Measurements from ENCODE around the gene FBXO4.

The FBXO4 gene

GRCh38 chr5:41967401-41967800 is 42.3 kb downstream of the FBXO4 start:
- H3K79me1 ChIP-seq (ENCODE audit: low read length), result no peaks in the 10 kb centered on the region

GRCh38 chr5:41968153-41968723 is 43.2 kb downstream of the FBXO4 start:
- Histone ChIP-seq H3K27ac (ENCODE audit: low read depth, low read length) (no peak overlapping the region), H2AK5ac (ENCODE audit: low read length) (no peak overlapping the region), H4K12ac (ENCODE audit: low read depth, low read length) (no peak overlapping the region), H3K79me1 (ENCODE audit: low read length) (no peaks in the 10 kb centered on the region), H4K91ac (ENCODE audit: low read depth, low read length) (no peak overlapping the region), H3K23ac (ENCODE audit: low read length) (no peak overlapping the region), H3K4me3 (ENCODE audit: low read depth, low read length) (no peak overlapping the region), H3K36me3 (ENCODE audit: control insufficient read depth in 1 of 2, insufficient read depth in 2 of 2, low read length in 2 of 2) (no peaks in the 10 kb centered on the region), H3K4me2 (ENCODE audit: low read length) (no peak overlapping the region), H3K4ac (ENCODE audit: low read depth, low read length) (no peak overlapping the region), H3K4me1 (ENCODE audit: control insufficient read depth in 1 of 2, insufficient read depth in 2 of 2, low read length in 2 of 2) (no peaks in the 10 kb centered on the region), H2BK5ac (ENCODE audit: low read depth, low read length, poor library complexity) (no peak overlapping the region), H3K14ac (ENCODE audit: low read length) (no peak overlapping the region), H2BK12ac (ENCODE audit: low read length) (no peak overlapping the region), H3K79me2 (ENCODE audit: control insufficient read depth, insufficient read depth, low read length, poor library complexity) (no peaks in the 10 kb centered on the region), H3K9me3 (ENCODE audit: insufficient read depth, low read depth, low read length) (peaks cover 2% of the 10 kb centered on the region), H4K8ac (ENCODE audit: low read depth, low read length) (no peak overlapping the region), H2BK120ac (ENCODE audit: insufficient read depth, low read length, poor library complexity) (no peak overlapping the region), H3K9ac (ENCODE audit: low read length) (no peak overlapping the region), H3K18ac (ENCODE audit: low read length) (no peak overlapping the region), H2AFZ (ENCODE audit: insufficient read depth, low read length, poor library complexity) (no peak overlapping the region), H3K27me3 (ENCODE audit: insufficient read depth, low read length) (no peaks in the 10 kb centered on the region)
- 100% methylated on average over 1 of the region's 22 CpGs for WGBS (ENCODE audit: extremely low coverage, insufficient coverage, insufficient read length)
- peak; percentile 7 to 37 for DNase-seq

More at GRCh38 chr5:41967401-41967800, 42.3 kb downstream of the FBXO4 start:
- H3K4ac ChIP-seq (ENCODE audit: low read depth, low read length), result no peak overlapping the region
- H3K27ac ChIP-seq (ENCODE audit: low read depth, low read length), result no peak overlapping the region
- no peak overlapping the region for H2BK12ac ChIP-seq (ENCODE audit: low read length)
- no peak overlapping the region for H2BK120ac ChIP-seq (ENCODE audit: insufficient read depth, low read length, poor library complexity)
- no peak overlapping the region for H3K9ac ChIP-seq (ENCODE audit: low read length)
- H4K91ac ChIP-seq (ENCODE audit: low read depth, low read length), result no peak overlapping the region
- no peaks in the 10 kb centered on the region for H3K36me3 ChIP-seq (ENCODE audit: control insufficient read depth in 1 of 2, insufficient read depth in 2 of 2, low read length in 2 of 2)
- H3K4me1 ChIP-seq (ENCODE audit: control insufficient read depth in 1 of 2, insufficient read depth in 2 of 2, low read length in 2 of 2), result no peaks in the 10 kb centered on the region
- no CpG with 5 or more reads among the region's 3 CpGs for WGBS (ENCODE audit: extremely low coverage, insufficient coverage, insufficient read length)
- H4K8ac ChIP-seq (ENCODE audit: low read depth, low read length), result no peak overlapping the region
- no peak overlapping the region for H3K23ac ChIP-seq (ENCODE audit: low read length)
- no peak overlapping the region for H3K4me2 ChIP-seq (ENCODE audit: low read length)
- H3K9me3 ChIP-seq (ENCODE audit: insufficient read depth, low read depth, low read length), result peaks cover 2% of the 10 kb centered on the region
- no peaks in the 10 kb centered on the region for H3K27me3 ChIP-seq (ENCODE audit: insufficient read depth, low read length)
- no peak for DNase-seq
- H3K14ac ChIP-seq (ENCODE audit: low read length), result no peak overlapping the region
- H2BK5ac ChIP-seq (ENCODE audit: low read depth, low read length, poor library complexity), result no peak overlapping the region
- H2AK5ac ChIP-seq (ENCODE audit: low read length), result no peak overlapping the region
- H2AFZ ChIP-seq (ENCODE audit: insufficient read depth, low read length, poor library complexity), result no peak overlapping the region
- H3K79me2 ChIP-seq (ENCODE audit: control insufficient read depth, insufficient read depth, low read length, poor library complexity), result no peaks in the 10 kb centered on the region
- no peak overlapping the region for H4K12ac ChIP-seq (ENCODE audit: low read depth, low read length)
- H3K4me3 ChIP-seq (ENCODE audit: low read depth, low read length), result no peak overlapping the region
- no peak overlapping the region for H3K18ac ChIP-seq (ENCODE audit: low read length)

- no peak for DNase-seq
- Histone ChIP-seq H3K9ac (ENCODE audit: low read length) (no peak overlapping the region), H4K91ac (ENCODE audit: low read depth, low read length) (no peak overlapping the region), H3K79me1 (ENCODE audit: low read length) (no peaks in the 10 kb centered on the region), H3K79me2 (ENCODE audit: control insufficient read depth, insufficient read depth, low read length, poor library complexity) (no peaks in the 10 kb centered on the region), H2AK5ac (ENCODE audit: low read length) (no peak overlapping the region), H3K27me3 (ENCODE audit: insufficient read depth, low read length) (no peaks in the 10 kb centered on the region), H3K36me3 (ENCODE audit: control insufficient read depth in 1 of 2, insufficient read depth in 2 of 2, low read length in 2 of 2) (no peaks in the 10 kb centered on the region), H3K18ac (ENCODE audit: low read length) (no peak overlapping the region), H3K23ac (ENCODE audit: low read length) (no peak overlapping the region), H2BK5ac (ENCODE audit: low read depth, low read length, poor library complexity) (no peak overlapping the region), H3K14ac (ENCODE audit: low read length) (no peak overlapping the region), H3K4me2 (ENCODE audit: low read length) (no peak overlapping the region), H3K9me3 (ENCODE audit: insufficient read depth, low read depth, low read length) (no peaks in the 10 kb centered on the region), H2BK120ac (ENCODE audit: insufficient read depth, low read length, poor library complexity) (no peak overlapping the region), H2BK12ac (ENCODE audit: low read length) (no peak overlapping the region), H3K27ac (ENCODE audit: low read depth, low read length) (no peak overlapping the region), H2AFZ (ENCODE audit: insufficient read depth, low read length, poor library complexity) (no peak overlapping the region), H4K12ac (ENCODE audit: low read depth, low read length) (no peak overlapping the region), H3K4ac (ENCODE audit: low read depth, low read length) (no peak overlapping the region), H4K8ac (ENCODE audit: low read depth, low read length) (no peak overlapping the region), H3K4me1 (ENCODE audit: control insufficient read depth in 1 of 2, insufficient read depth in 2 of 2, low read length in 2 of 2) (no peaks in the 10 kb centered on the region), H3K4me3 (ENCODE audit: low read depth, low read length) (no peak overlapping the region)
- no CpG with 5 or more reads among the region's 3 CpGs for WGBS (ENCODE audit: extremely low coverage, insufficient coverage, insufficient read length)
Observed at GRCh38 chr5:41973087-41973486, 48.0 kb downstream of the FBXO4 start.

- H2BK12ac ChIP-seq (ENCODE audit: low read length), result no peak overlapping the region
- H3K79me2 ChIP-seq (ENCODE audit: control insufficient read depth, insufficient read depth, low read length, poor library complexity), result no peaks in the 10 kb centered on the region
- no CpG with 5 or more reads among the region's 2 CpGs for WGBS (ENCODE audit: extremely low coverage, insufficient coverage, insufficient read length)
- H3K23ac ChIP-seq (ENCODE audit: low read length), result no peak overlapping the region
- H4K8ac ChIP-seq (ENCODE audit: low read depth, low read length), result no peak overlapping the region
- H3K27ac ChIP-seq (ENCODE audit: low read depth, low read length), result no peak overlapping the region
- H2AFZ ChIP-seq (ENCODE audit: insufficient read depth, low read length, poor library complexity), result no peak overlapping the region
- no peak overlapping the region for H4K91ac ChIP-seq (ENCODE audit: low read depth, low read length)
- H3K18ac ChIP-seq (ENCODE audit: low read length), result no peak overlapping the region
- no peak overlapping the region for H3K9ac ChIP-seq (ENCODE audit: low read length)
- H3K4ac ChIP-seq (ENCODE audit: low read depth, low read length), result no peak overlapping the region
- H3K36me3 ChIP-seq (ENCODE audit: control insufficient read depth in 1 of 2, insufficient read depth in 2 of 2, low read length in 2 of 2), result no peaks in the 10 kb centered on the region
- H3K4me3 ChIP-seq (ENCODE audit: low read depth, low read length), result no peak overlapping the region
- H3K14ac ChIP-seq (ENCODE audit: low read length), result no peak overlapping the region
- H2BK120ac ChIP-seq (ENCODE audit: insufficient read depth, low read length, poor library complexity), result no peak overlapping the region
- H2BK5ac ChIP-seq (ENCODE audit: low read depth, low read length, poor library complexity), result no peak overlapping the region
- no peak overlapping the region for H3K4me2 ChIP-seq (ENCODE audit: low read length)
- no peaks in the 10 kb centered on the region for H3K4me1 ChIP-seq (ENCODE audit: control insufficient read depth in 1 of 2, insufficient read depth in 2 of 2, low read length in 2 of 2)
- H3K9me3 ChIP-seq (ENCODE audit: insufficient read depth, low read depth, low read length), result no peaks in the 10 kb centered on the region
- DNase-seq, result no peak
- H2AK5ac ChIP-seq (ENCODE audit: low read length), result no peak overlapping the region
- no peak overlapping the region for H4K12ac ChIP-seq (ENCODE audit: low read depth, low read length)
- no peaks in the 10 kb centered on the region for H3K27me3 ChIP-seq (ENCODE audit: insufficient read depth, low read length)
- no peaks in the 10 kb centered on the region for H3K79me1 ChIP-seq (ENCODE audit: low read length)
Observed at GRCh38 chr5:41973887-41974286, 48.8 kb downstream of the FBXO4 start.

Measured in trophoblast cell (in vitro differentiated cells and primary cell).